B cell (primary cell): Measurements from ENCODE around the gene CUZD1. TPM values are rescaled to one million over a fixed set of nuclear protein-coding genes. Genes with fewer than 3 reads are reported as not detected.

Experiments
- ATAC-seq: fragments of 200-7000 bp; cut with Tn5 transposase; one replicate; pipeline ENCODE4 v1.10.0; 2021; ENCODE audit warnings: low read depth, mild to moderate bottlenecking, moderate number of reproducible peaks, moderate library complexity
- CTCF ChIA-PET: fragments of 350-600 bp; sonication (Branson Sonifier 250); formaldehyde crosslinking; loops from one replicate; lab custom pipeline; 2021; ENCODE audit warnings: antibody characterized with exemption, inconsistent platforms; lab: Charles Lee
- POLR2A ChIA-PET: fragments of 350-600 bp; sonication (Branson Sonifier 250); formaldehyde crosslinking; loops from one replicate; lab custom pipeline; 2021; ENCODE audit warnings: antibody characterized with exemption; lab: Charles Lee
- DNase-seq: peaks from one replicate; pipeline ENCODE4 v3.0.0; 2013
- H2AFZ ChIP-seq: 2 replicates; pipeline ENCODE4 v1.6.1; 2012; ENCODE audit warnings: mild to moderate bottlenecking, low read depth, low read length; ENCODE audit not compliant: insufficient read depth, poor library complexity, severe bottlenecking
- H3K27ac ChIP-seq, 2 donors: 1 replicate in 1 of 2; 2 replicates in 1 of 2; pipeline ENCODE4 v1.5.1; 2012 to 2013; ENCODE audit warnings: low read length in 2 of 2, mild to moderate bottlenecking in 2 of 2, moderate library complexity in 1 of 2
- H3K27me3 ChIP-seq, 4 experiments: fragments of 200-600 bp in 1 of 4; sonication (generic) in 1 of 4; replicated peaks in 1 of 4; 1 replicate in 2 of 4; 2 replicates in 2 of 4; pipeline versions ENCODE4 v1.6.1 to v1.7.0; 2013 to 2016; ENCODE audit warnings: low read length in 3 of 4, mild to moderate bottlenecking in 2 of 4, mixed read lengths in 1 of 4, moderate library complexity in 1 of 4; ENCODE audit not compliant: insufficient read depth in 4 of 4, control insufficient read depth in 3 of 4; ENCODE audit errors: control extremely low read depth in 1 of 4
- H3K36me3 ChIP-seq, 2 experiments: replicated peaks in 1 of 2; 1 replicate in 1 of 2; 2 replicates in 1 of 2; pipeline versions ENCODE4 v1.6.1 to v1.7.1; 2013; ENCODE audit warnings: low read length in 1 of 2; ENCODE audit not compliant: insufficient read depth in 2 of 2, control insufficient read depth in 1 of 2; ENCODE audit errors: control extremely low read depth in 1 of 2, extremely low read depth in 1 of 2
- H3K4me1 ChIP-seq, 2 donors: fragments of 200-600 bp in 1 of 2; sonication (generic) in 1 of 2; 1 replicate in 1 of 2; 2 replicates in 1 of 2; pipeline versions ENCODE4 v1.5.1 to v1.6.1; 2013 to 2017; ENCODE audit warnings: low read length in 2 of 2; ENCODE audit not compliant: control insufficient read depth in 2 of 2, insufficient read depth in 2 of 2
- H3K4me2 ChIP-seq: replicated peaks from 2 replicates; pipeline ENCODE3; 2012; ENCODE audit warnings: mild to moderate bottlenecking, low read depth, low read length; ENCODE audit not compliant: poor library complexity, severe bottlenecking
- H3K4me3 ChIP-seq, 5 experiments: fragments of 200-600 bp in 1 of 5; sonication (generic) in 1 of 5; 1 replicate in 3 of 5; 2 replicates in 2 of 5; pipeline versions ENCODE4 v1.5.1 to v1.7.0; 2011 to 2016; ENCODE audit warnings: low read length in 4 of 5, mild to moderate bottlenecking in 4 of 5, low read depth in 2 of 5, control low read depth in 1 of 5, moderate library complexity in 1 of 5; ENCODE audit not compliant: insufficient read depth in 1 of 5; ENCODE audit errors: control extremely low read depth in 1 of 5, extremely low read depth in 1 of 5
- H3K79me2 ChIP-seq: fragments of 200-600 bp; sonication (generic); one replicate; pipeline ENCODE4 v1.6.0; 2016; ENCODE audit warnings: low read length; ENCODE audit not compliant: control insufficient read depth, insufficient read depth
- H3K9ac ChIP-seq: fragments of 200-600 bp; sonication (generic); 2 replicates; pipeline ENCODE4 v1.6.1; 2017; ENCODE audit warnings: mild to moderate bottlenecking, low read length, moderate library complexity
- H3K9me3 ChIP-seq, 3 donors: one replicate each; pipeline versions ENCODE4 v1.6.1 to v1.7.1; 2013; ENCODE audit warnings: low read length in 2 of 3; ENCODE audit not compliant: control insufficient read depth in 2 of 3, insufficient read depth in 1 of 3; ENCODE audit errors: control extremely low read depth in 1 of 3
- H4K20me1 ChIP-seq: 2 replicates; pipeline ENCODE4 v1.6.0; 2012; ENCODE audit warnings: mild to moderate bottlenecking, low read length; ENCODE audit not compliant: insufficient read depth, control insufficient read depth, poor library complexity, severe bottlenecking
- H3K27ac Mint-ChIP-seq: one replicate; pipeline ENCODE4 v1.8.0; 2021; ENCODE audit warnings: mixed read lengths
- H3K27me3 Mint-ChIP-seq: one replicate; pipeline ENCODE4 v1.8.0; 2021; ENCODE audit warnings: mixed read lengths
- H3K4me1 Mint-ChIP-seq: one replicate; pipeline ENCODE4 v1.8.0; 2021; ENCODE audit warnings: mixed read lengths
- H3K4me3 Mint-ChIP-seq: one replicate; pipeline ENCODE4 v1.8.0; 2021; ENCODE audit warnings: mixed read lengths
- H3K9me3 Mint-ChIP-seq: one replicate; pipeline ENCODE4 v1.8.0; 2022; ENCODE audit warnings: mixed read lengths; ENCODE audit not compliant: insufficient read depth
- CTCF ChIP-seq: fragments of 200-600 bp; IDR thresholded peaks from one replicate; pipeline ENCODE4 v1.8.0; 2022; ENCODE audit warnings: antibody characterized with exemption, mild to moderate bottlenecking
- EZH2 ChIP-seq: IDR thresholded peaks from 2 replicates; pipeline ENCODE4 v1.6.1; 2012; ENCODE audit warnings: borderline replicate concordance, low read depth, mild to moderate bottlenecking, moderate library complexity, low read length; ENCODE audit not compliant: insufficient read depth, poor library complexity, severe bottlenecking
- WGBS: methylation state at CpG from one replicate; pipeline ENCODE4 v1.1.5; 2013; ENCODE audit warnings: missing lambda C conversion rate; ENCODE audit not compliant: insufficient coverage; 5-methylcytosine and 5-hydroxymethylcytosine counted together
- intact Hi-C: fragments of 100-400 bp; cut with micrococcal nuclease; formaldehyde crosslinking; loops from one replicate; pipeline ENCODE4 v1.10.0; 2022
- polyA plus RNA-seq: library from polyadenylated mRNA; depleted of rRNA; stranded (reverse); fragments of >200 nt; gene quantifications from 2 replicates; pipeline ENCODE4 v1.2.3, GENCODE V29; 2012
- total RNA-seq, 2 donors: library from RNA; stranded (reverse); fragments of 120-200 nt in 1 of 2; gene quantifications; 1 replicate in 1 of 2; 2 replicates in 1 of 2; pipeline versions ENCODE4 v1.2.3 to v1.2.4, GENCODE V29; 2013 to 2022

Gene CUZD1
- total and polyA plus RNA-seq, 2 donors (not counting 1 experiment from before 2014, with no cell fraction given): 2.1 to 3.3 TPM

GRCh38 chr10:122838880-122839279 is 6.8 kb downstream of the CUZD1 start:
- Mint-ChIP-seq H3K27ac (no peak overlapping the region), H3K27me3 (no peaks in the 10 kb centered on the region), H3K9me3 (no peaks in the 10 kb centered on the region), H3K4me1 (no peaks in the 10 kb centered on the region), H3K4me3 (no peak overlapping the region)
- ATAC-seq (no peak), DNase-seq (no peak)
- Histone ChIP-seq H4K20me1 (no peaks in the 10 kb centered on the region), H3K9me3 (peaks cover 0 to 6% (median 2%) of the 10 kb centered on the region in 3 donors), H3K9ac (no peak overlapping the region), H3K4me2 (no peak overlapping the region), H3K4me1 (no peaks in the 10 kb centered on the region), H3K4me3 (no peak overlapping the region), H3K27me3 (no peaks in the 10 kb centered on the region), H2AFZ (no peak overlapping the region), H3K36me3 (peaks cover 0 to 4% of the 10 kb centered on the region in 2 experiments), H3K79me2 (no peaks in the 10 kb centered on the region), H3K27ac (no peak overlapping the region)
- 88% methylated on average over 3 of the region's 4 CpGs for WGBS
- POLR2A ChIA-PET: no interaction called here
- intact Hi-C loops: no loop called here
- no peak for TF ChIP-seq CTCF
- no peak for TF ChIP-seq EZH2
- CTCF ChIA-PET: no interaction called here

GRCh38 chr10:122835908-122836307 is 9.7 kb downstream of the CUZD1 start:
- Mint-ChIP-seq H3K9me3 (no peaks in the 10 kb centered on the region), H3K4me3 (no peak overlapping the region), H3K4me1 (no peaks in the 10 kb centered on the region), H3K27me3 (no peaks in the 10 kb centered on the region), H3K27ac (no peak overlapping the region)
- Histone ChIP-seq H3K27ac (no peak overlapping the region), H3K36me3 (peaks cover 0 to 4% of the 10 kb centered on the region in 2 experiments), H3K4me3 (no peak overlapping the region), H3K9me3 (no peaks in the 10 kb centered on the region), H3K4me1 (no peaks in the 10 kb centered on the region), H3K4me2 (no peak overlapping the region), H4K20me1 (no peaks in the 10 kb centered on the region), H2AFZ (no peak overlapping the region), H3K9ac (no peak overlapping the region), H3K27me3 (no peaks in the 10 kb centered on the region), H3K79me2 (no peaks in the 10 kb centered on the region)
- no peak for DNase-seq
- no peak for ATAC-seq
- TF ChIP-seq CTCF (no peak), EZH2 (no peak)
- CTCF ChIA-PET: no interaction called here
- intact Hi-C loops: no loop called here
- WGBS: 100% methylated on average over 1 of the region's 2 CpGs
- POLR2A ChIA-PET: no interaction called here
